H9 (cell line): Measurements from ENCODE around the gene TAGLN3. TPM values are rescaled to one million over a fixed set of nuclear protein-coding genes. Genes with fewer than 3 reads are reported as not detected.

Source experiments
- DNase-seq: peaks from one replicate; pipeline ENCODE4 v3.0.0-alpha.2; 2017
- H2AFZ ChIP-seq: one replicate; pipeline ENCODE4 v1.6.1; 2013; ENCODE audit warnings: mild to moderate bottlenecking, low read length, control low read depth, moderate library complexity
- H2AK5ac ChIP-seq: 2 replicates; pipeline ENCODE4 v1.6.1; 2013; ENCODE audit warnings: low read length, control low read depth, mixed read lengths; ENCODE audit not compliant: insufficient read length
- H2BK120ac ChIP-seq: one replicate; pipeline ENCODE4 v1.6.1; 2013; ENCODE audit warnings: low read depth, mild to moderate bottlenecking, low read length, control low read depth, inconsistent platforms; ENCODE audit not compliant: poor library complexity, severe bottlenecking
- H2BK12ac ChIP-seq: 2 replicates; pipeline ENCODE4 v1.6.1; 2013; ENCODE audit warnings: low read length, control low read depth, mixed read lengths, low read depth; ENCODE audit not compliant: insufficient read length
- H2BK15ac ChIP-seq: 2 replicates; pipeline ENCODE4 v1.6.1; 2013; ENCODE audit warnings: low read depth, low read length, control low read depth
- H2BK20ac ChIP-seq: one replicate; pipeline ENCODE4 v1.6.1; 2013; ENCODE audit warnings: low read depth, mild to moderate bottlenecking, low read length, control low read depth, inconsistent platforms; ENCODE audit not compliant: poor library complexity, severe bottlenecking
- H2BK5ac ChIP-seq: 2 replicates; pipeline ENCODE4 v1.6.1; 2013; ENCODE audit warnings: low read length, control low read depth, mixed read lengths; ENCODE audit not compliant: insufficient read length
- H3K14ac ChIP-seq: 2 replicates; pipeline ENCODE4 v1.6.1; 2013; ENCODE audit warnings: low read length, control low read depth; ENCODE audit not compliant: insufficient read depth
- H3K18ac ChIP-seq: 2 replicates; pipeline ENCODE4 v1.6.1; 2013; ENCODE audit warnings: low read depth, mild to moderate bottlenecking, mixed read lengths, low read length, control low read depth; ENCODE audit not compliant: insufficient read length
- H3K23ac ChIP-seq: 2 replicates; pipeline ENCODE4 v1.6.1; 2013; ENCODE audit warnings: low read length, control low read depth, mixed read lengths, low read depth; ENCODE audit not compliant: insufficient read length
- H3K23me2 ChIP-seq: 2 replicates; pipeline ENCODE4 v1.6.1; 2013; ENCODE audit warnings: low read depth, mild to moderate bottlenecking, mixed read lengths, low read length, control low read depth; ENCODE audit not compliant: insufficient read length, poor library complexity, severe bottlenecking
- H3K27ac ChIP-seq: 2 replicates; pipeline ENCODE4 v1.5.1; 2013; ENCODE audit warnings: low read length, control low read depth, mixed read lengths, low read depth; ENCODE audit not compliant: insufficient read length
- H3K27me3 ChIP-seq: 2 replicates; pipeline ENCODE4 v1.6.1; 2013; ENCODE audit warnings: low read length, control low read depth, inconsistent platforms; ENCODE audit not compliant: insufficient read depth
- H3K4ac ChIP-seq: 2 replicates; pipeline ENCODE4 v1.6.1; 2013; ENCODE audit warnings: low read depth, mild to moderate bottlenecking, control low read depth, inconsistent platforms, low read length, moderate library complexity
- H3K4me1 ChIP-seq: 2 replicates; pipeline ENCODE4 v1.6.1; 2013; ENCODE audit warnings: low read length, control low read depth, inconsistent platforms; ENCODE audit not compliant: insufficient read depth
- H3K4me2 ChIP-seq: 2 replicates; pipeline ENCODE4 v1.6.1; 2013; ENCODE audit warnings: low read length, control low read depth, mixed read lengths; ENCODE audit not compliant: insufficient read length, insufficient read depth
- H3K56ac ChIP-seq: 2 replicates; pipeline ENCODE4 v1.6.1; 2013; ENCODE audit warnings: low read depth, mild to moderate bottlenecking, mixed read lengths, low read length, control low read depth; ENCODE audit not compliant: insufficient read length
- H3K79me1 ChIP-seq: 2 replicates; pipeline ENCODE4 v1.6.1; 2013; ENCODE audit warnings: low read depth, mild to moderate bottlenecking, moderate library complexity, low read length, control low read depth, inconsistent platforms; ENCODE audit not compliant: insufficient read depth, poor library complexity, severe bottlenecking
- H3K79me2 ChIP-seq: 2 replicates; pipeline ENCODE4 v1.6.1; 2013; ENCODE audit warnings: low read length, control low read depth, inconsistent platforms; ENCODE audit not compliant: insufficient read depth
- H3K9ac ChIP-seq: 2 replicates; pipeline ENCODE4 v1.6.1; 2013; ENCODE audit warnings: low read length, control low read depth, mixed read lengths; ENCODE audit not compliant: insufficient read length; ENCODE audit errors: extremely low read depth
- H3K9me3 ChIP-seq: one replicate; pipeline ENCODE4 v1.6.1; 2013; ENCODE audit warnings: low read depth, low read length, inconsistent platforms; ENCODE audit not compliant: control insufficient read depth
- H3T11ph ChIP-seq: one replicate; pipeline ENCODE4 v1.6.1; 2013; ENCODE audit warnings: mild to moderate bottlenecking, low read length, control low read depth, inconsistent platforms
- H4K20me1 ChIP-seq: one replicate; pipeline ENCODE4 v1.6.1; 2013; ENCODE audit not compliant: control insufficient read depth, insufficient read length, insufficient read depth
- H4K5ac ChIP-seq: 2 replicates; pipeline ENCODE4 v1.6.1; 2013; ENCODE audit warnings: low read depth, mild to moderate bottlenecking, mixed read lengths, low read length, control low read depth; ENCODE audit not compliant: insufficient read length
- H4K8ac ChIP-seq: replicated peaks from 2 replicates; pipeline ENCODE4 v1.6.1; 2013; ENCODE audit warnings: low read length, control low read depth, mixed read lengths, low read depth; ENCODE audit not compliant: insufficient read length
- H4K91ac ChIP-seq: 2 replicates; pipeline ENCODE4 v1.6.1; 2013; ENCODE audit warnings: low read depth, mild to moderate bottlenecking, moderate library complexity, mixed read lengths, low read length, control low read depth; ENCODE audit not compliant: insufficient read length
- H3K27ac Mint-ChIP-seq, 3 experiments: 2 replicates in 2 of 3; 3 replicates in 1 of 3; pipeline ENCODE4 v1.8.0; 2020 to 2021; ENCODE audit warnings: mixed read lengths in 3 of 3, mild to moderate bottlenecking in 1 of 3, moderate library complexity in 1 of 3
- H3K27me3 Mint-ChIP-seq: 2 replicates; pipeline ENCODE4 v1.8.0; 2021; ENCODE audit warnings: low read depth, mild to moderate bottlenecking, moderate library complexity, mixed read lengths
- H3K36me3 Mint-ChIP-seq, 3 experiments: 2 replicates in 2 of 3; 3 replicates in 1 of 3; pipeline ENCODE4 v1.8.0; 2020 to 2021; ENCODE audit warnings: low read depth in 3 of 3, mixed read lengths in 3 of 3; ENCODE audit not compliant: insufficient read depth in 1 of 3
- H3K4me1 Mint-ChIP-seq, 2 experiments: 2 replicates each; pipeline ENCODE4 v1.8.0; 2020; ENCODE audit warnings: mixed read lengths in 2 of 2
- H3K4me3 Mint-ChIP-seq, 2 experiments: 2 replicates in 1 of 2; 3 replicates in 1 of 2; pipeline ENCODE4 v1.8.0; 2020 to 2021; ENCODE audit warnings: mild to moderate bottlenecking in 2 of 2, mixed read lengths in 2 of 2, moderate library complexity in 1 of 2
- H3K9me3 Mint-ChIP-seq, 2 experiments: 2 replicates in 1 of 2; 3 replicates in 1 of 2; pipeline ENCODE4 v1.8.0; 2020; ENCODE audit warnings: mild to moderate bottlenecking in 2 of 2, mixed read lengths in 2 of 2, moderate library complexity in 1 of 2
- CTCF ChIP-seq: fragments of 200-600 bp; sonication (generic); conservative IDR thresholded peaks from 3 replicates; pipeline ENCODE4 v1.8.0; 2021; ENCODE audit warnings: antibody characterized with exemption, mild to moderate bottlenecking
- WGBS: extraction: QIAGEN DNeasy Blood & Tissue Kit; methylation state at CpG from one replicate; pipeline ENCODE4 v1.1.7; 2013; ENCODE audit warnings: missing lambda C conversion rate, low lambda C conversion rate, mixed read lengths; ENCODE audit not compliant: insufficient read length; ENCODE audit errors: extremely low coverage; 5-methylcytosine and 5-hydroxymethylcytosine counted together
- total RNA-seq: library from RNA; stranded (reverse); gene quantifications from 2 replicates; pipeline ENCODE4 v1.2.1, GENCODE V29; 2021

TAGLN3 gene
- total RNA-seq, 1 experiment from 2014 or later = 6.4 TPM

DNA sequence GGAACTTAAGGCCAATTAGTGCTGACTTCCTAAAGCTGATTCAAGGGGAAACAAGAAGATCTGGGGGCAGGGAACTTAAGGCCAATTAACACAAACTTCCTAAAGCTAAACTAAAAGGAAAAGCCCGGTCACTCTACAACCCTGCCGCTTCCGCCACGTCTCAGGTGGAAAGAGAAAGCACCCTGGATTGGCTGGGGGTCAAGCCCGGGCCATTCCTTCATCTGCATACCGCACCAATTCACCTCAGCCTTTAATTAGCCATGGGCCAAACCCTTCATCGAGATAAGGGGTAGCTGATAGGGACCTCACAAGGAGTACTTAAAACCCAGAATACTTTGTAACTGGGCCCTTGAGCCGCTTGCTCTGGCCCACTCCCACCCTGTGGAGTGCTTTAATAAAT lies 50.2 kb downstream of the TAGLN3 start:
- H3K79me2 ChIP-seq = no peaks in the 10 kb centered on the region
- WGBS = no CpG with 5 or more reads among the region's 8 CpGs
- Mint-ChIP-seq H3K4me1 (peaks cover 28 to 30% of the 10 kb centered on the region in 2 experiments), H3K27me3 (no peaks in the 10 kb centered on the region), H3K27ac (no peak overlapping the region), H3K4me3 (no peak overlapping the region), H3K9me3 (no peaks in the 10 kb centered on the region), H3K36me3 (no peaks in the 10 kb centered on the region)
- no peaks in the 10 kb centered on the region for H4K20me1 ChIP-seq
- no peak overlapping the region for H4K91ac ChIP-seq
- H3T11ph ChIP-seq = no peak overlapping the region
- no peak overlapping the region for H2BK12ac ChIP-seq
- H2BK15ac ChIP-seq = no peak overlapping the region
- no peak overlapping the region for H2AFZ ChIP-seq
- no peak overlapping the region for H2BK20ac ChIP-seq
- H3K27me3 ChIP-seq = no peaks in the 10 kb centered on the region
- no peak overlapping the region for H4K5ac ChIP-seq
- no peak overlapping the region for H3K14ac ChIP-seq
- H4K8ac ChIP-seq = no peak overlapping the region
- no peak overlapping the region for H2BK120ac ChIP-seq
- H3K4me1 ChIP-seq = peaks cover 4% of the 10 kb centered on the region; the same call in 1 of the 2 replicates
- H3K23ac ChIP-seq = no peak overlapping the region
- no peak overlapping the region for H3K27ac ChIP-seq
- no peak overlapping the region for H3K18ac ChIP-seq
- H3K79me1 ChIP-seq = no peaks in the 10 kb centered on the region
- H3K23me2 ChIP-seq = no peaks in the 10 kb centered on the region
- H2BK5ac ChIP-seq = no peak overlapping the region
- no peak overlapping the region for H3K4ac ChIP-seq
- no peak for TF ChIP-seq CTCF
- no peak overlapping the region for H3K56ac ChIP-seq
- DNase-seq = peak; percentile 55
- H3K4me2 ChIP-seq = no peak overlapping the region
- H2AK5ac ChIP-seq = no peak overlapping the region
- H3K9me3 ChIP-seq = no peaks in the 10 kb centered on the region
- H3K9ac ChIP-seq = no peak overlapping the region
